ENCODE measurements around the gene SRGAP1. TPM values are rescaled to one million over a fixed set of nuclear protein-coding genes. Genes with fewer than 3 reads are reported as not detected.

SRGAP1 gene
- total and polyA plus RNA-seq, 2 of the 13 experiments (the other 11 are each of a cell fraction or from before 2014, with no cell fraction given): 1.6 to 3.4 TPM

GRCh38 chr12:63985945-63986344 is 141.4 kb downstream of the SRGAP1 start (continued):
- TF ChIP-seq ZNF766 (CRISPR knock-in tag; IDR thresholded peaks at IDR 0.05; ENCODE audit: borderline replicate concordance): no peak
- TF ChIP-seq RFXAP (CRISPR knock-in tag; IDR thresholded peaks at IDR 0.05; ENCODE audit: borderline replicate concordance): no peak
- no peak for TF ChIP-seq ZNF614 (CRISPR knock-in tag; IDR thresholded peaks at IDR 0.05; ENCODE audit: borderline replicate concordance)
- no peak for TF ChIP-seq HMG20B (CRISPR knock-in tag; conservative IDR thresholded peaks at IDR 0.05)
- TF ChIP-seq SP140L (CRISPR knock-in tag; IDR thresholded peaks at IDR 0.05; ENCODE audit: borderline replicate concordance): no peak
- TF ChIP-seq HOXA3 (CRISPR knock-in tag; IDR thresholded peaks at IDR 0.05): no peak
- no peak for TF ChIP-seq ZNF138 (CRISPR knock-in tag; IDR thresholded peaks at IDR 0.05; ENCODE audit: low read depth)

- TF ChIP-seq SOX5 (CRISPR knock-in tag; IDR thresholded peaks at IDR 0.05; ENCODE audit: borderline replicate concordance) (0 out of 2 replicates have a peak, but pooled peaks have one; percentile 11), ZNF124 (CRISPR knock-in tag; IDR thresholded peaks at IDR 0.05) (no peak), HNF4A (CRISPR knock-in tag; IDR thresholded peaks at IDR 0.05) (peak; percentile 36)
- Histone ChIP-seq H3K27ac (ENCODE audit: extremely low read length, insufficient read depth, low read length) (no peak overlapping the region), H3K79me2 (ENCODE audit: insufficient read depth, low read length) (no peaks in the 10 kb centered on the region), H2AFZ (ENCODE audit: low read length) (no peak overlapping the region), H4K20me1 (ENCODE audit: insufficient read depth, low read length) (no peaks in the 10 kb centered on the region), H3K9me3 (ENCODE audit: low read length) (no peaks in the 10 kb centered on the region), H3K36me3 (replicated peaks in 1 of 2; ENCODE audit: control insufficient read depth in 1 of 2, insufficient read depth in 2 of 2, low read length in 2 of 2) (peaks cover 0 to 5% of the 10 kb centered on the region in 2 experiments; a peak in 1 of 5 replicates), H3K4me3 (replicated peaks in 1 of 3; ENCODE audit: insufficient read depth in 1 of 3, low read depth in 2 of 3, low read length in 3 of 3) (no peak overlapping the region), H3K4me1 (ENCODE audit: insufficient read depth, low read length) (peaks cover 12% of the 10 kb centered on the region), H3K4me2 (ENCODE audit: low read depth, low read length) (no peak overlapping the region), H3K27me3 (ENCODE audit: control insufficient read depth in 1 of 2, insufficient read depth in 2 of 2, low read length in 2 of 2) (no peaks in the 10 kb centered on the region), H3K9ac (ENCODE audit: insufficient read depth, low read depth, low read length) (no peak overlapping the region)
- ATAC-seq: peak; percentile 72
- in situ Hi-C loops (cut with HindIII; ENCODE audit: extremely low pct_ligation_motif_present, low pct_unique_long_range_greater_than_20kb) (no loop called here), intact Hi-C loops (cut with micrococcal nuclease; ENCODE audit: unreplicated experiment) (loop anchor here (2.0 kb wide), 1 partner anchor 45 kb away; no protein-coding TSS in a partner anchor)
- 50% methylated on average over 2 of the region's 2 CpGs for WGBS (ENCODE audit: low lambda C conversion rate)
- no TSS peak for BruUV-seq (replicated peaks)
- DNase-seq (ENCODE audit: low spot score): peak; percentile 55
- ChIA-PET CTCF (ENCODE audit: low intra/inter-chr PET ratio, low total read pairs) (no interaction called here), POLR2A (no interaction called here)
- FAIRE-seq: no peak
These were observed 144.9 kb downstream of the SRGAP1 start for GRCh38 chr12:63989301-63989845.
